RWPE2 (cell line): ENCODE data around the gene GALNT16.

Source experiments
- ATAC-seq: fragments of 200-7000 bp; cut with Tn5 transposase; 3 replicates; pipeline ENCODE4 v1.9.1; 2021; ENCODE audit warnings: low read depth
- DNase-seq: peaks from one replicate; pipeline ENCODE4 v3.0.0-alpha.2; 2020; ENCODE audit warnings: low spot score
- H3K27ac ChIP-seq: fragments of 450-650 bp; 2 replicates; pipeline ENCODE4 v1.5.1; 2017; ENCODE audit warnings: mild to moderate bottlenecking; ENCODE audit not compliant: poor library complexity, severe bottlenecking
- H3K27me3 ChIP-seq: fragments of 250-450 bp; sonication (Bioruptor Pico); 2 replicates; pipeline ENCODE4 v1.5.1; 2021; ENCODE audit warnings: mild to moderate bottlenecking, moderate library complexity; ENCODE audit not compliant: insufficient read depth, poor library complexity, severe bottlenecking
- H3K36me3 ChIP-seq: fragments of 250-450 bp; sonication (Bioruptor Pico); 2 replicates; pipeline ENCODE4 v1.5.1; 2020; ENCODE audit warnings: low read depth, mild to moderate bottlenecking, moderate library complexity
- H3K4me1 ChIP-seq: fragments of 250-450 bp; sonication (Bioruptor Pico); 2 replicates; pipeline ENCODE4 v1.5.1; 2021; ENCODE audit warnings: mild to moderate bottlenecking, moderate library complexity; ENCODE audit not compliant: insufficient read depth, poor library complexity, severe bottlenecking
- H3K4me3 ChIP-seq: fragments of 250-450 bp; sonication (Bioruptor Pico); 2 replicates; pipeline ENCODE4 v1.5.1; 2021; ENCODE audit warnings: mild to moderate bottlenecking, moderate library complexity; ENCODE audit not compliant: severe bottlenecking
- H3K9me3 ChIP-seq: fragments of 250-450 bp; sonication (Bioruptor Pico); 2 replicates; pipeline ENCODE4 v1.5.1; 2021; ENCODE audit warnings: mild to moderate bottlenecking, moderate library complexity; ENCODE audit not compliant: severe bottlenecking
- TF ChIP-seq, protein P1 (sequence below): fragments of 450-650 bp; IDR thresholded peaks from one replicate; pipeline ENCODE4 v1.5.1; 2017; ENCODE audit warnings: mild to moderate bottlenecking, moderate library complexity; ENCODE audit not compliant: poor library complexity, severe bottlenecking

GALNT16 gene

DNA sequence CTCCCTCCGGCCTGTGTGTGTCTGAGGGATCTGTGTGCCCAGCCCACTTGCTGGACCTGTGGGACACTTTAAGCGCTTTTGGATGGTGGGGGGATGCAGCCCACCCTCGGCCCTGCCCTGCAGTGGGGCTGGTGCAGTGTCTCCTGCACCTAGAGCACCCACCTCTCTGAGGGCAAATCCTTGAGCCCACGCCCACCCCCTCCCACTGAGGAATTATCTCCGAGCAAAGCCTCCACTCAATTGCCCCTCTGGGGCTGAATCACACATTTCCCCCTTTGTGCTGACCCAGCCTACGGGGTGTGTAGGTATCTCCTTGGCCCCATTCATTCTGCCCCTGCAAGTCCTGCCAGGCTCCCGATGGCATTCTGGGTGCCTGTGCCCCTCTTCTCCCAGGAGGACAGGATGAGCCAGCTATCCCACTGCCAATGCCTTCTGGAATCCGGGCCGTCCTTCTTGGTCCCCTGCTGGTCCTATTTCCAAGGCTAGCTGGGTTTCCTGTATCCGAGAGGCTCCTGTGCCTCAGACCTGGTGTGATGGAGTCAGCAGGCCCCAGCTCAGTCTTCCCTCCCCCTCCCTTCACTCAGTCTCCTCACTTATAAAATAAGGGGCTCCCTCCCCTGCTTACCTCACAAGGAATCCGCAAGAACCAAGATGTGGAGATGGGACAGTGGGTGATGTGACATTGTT is 89.3 kb downstream of the GALNT16 start:
- H3K27me3 ChIP-seq = no peaks in the 10 kb centered on the region
- TF ChIP-seq, protein P1, sequence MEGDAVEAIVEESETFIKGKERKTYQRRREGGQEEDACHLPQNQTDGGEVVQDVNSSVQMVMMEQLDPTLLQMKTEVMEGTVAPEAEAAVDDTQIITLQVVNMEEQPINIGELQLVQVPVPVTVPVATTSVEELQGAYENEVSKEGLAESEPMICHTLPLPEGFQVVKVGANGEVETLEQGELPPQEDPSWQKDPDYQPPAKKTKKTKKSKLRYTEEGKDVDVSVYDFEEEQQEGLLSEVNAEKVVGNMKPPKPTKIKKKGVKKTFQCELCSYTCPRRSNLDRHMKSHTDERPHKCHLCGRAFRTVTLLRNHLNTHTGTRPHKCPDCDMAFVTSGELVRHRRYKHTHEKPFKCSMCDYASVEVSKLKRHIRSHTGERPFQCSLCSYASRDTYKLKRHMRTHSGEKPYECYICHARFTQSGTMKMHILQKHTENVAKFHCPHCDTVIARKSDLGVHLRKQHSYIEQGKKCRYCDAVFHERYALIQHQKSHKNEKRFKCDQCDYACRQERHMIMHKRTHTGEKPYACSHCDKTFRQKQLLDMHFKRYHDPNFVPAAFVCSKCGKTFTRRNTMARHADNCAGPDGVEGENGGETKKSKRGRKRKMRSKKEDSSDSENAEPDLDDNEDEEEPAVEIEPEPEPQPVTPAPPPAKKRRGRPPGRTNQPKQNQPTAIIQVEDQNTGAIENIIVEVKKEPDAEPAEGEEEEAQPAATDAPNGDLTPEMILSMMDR = no peak
- H3K36me3 ChIP-seq = no peaks in the 10 kb centered on the region
- H3K4me3 ChIP-seq = no peak overlapping the region
- ATAC-seq = no peak
- no peak for DNase-seq
- H3K9me3 ChIP-seq = no peaks in the 10 kb centered on the region
- H3K4me1 ChIP-seq = no peaks in the 10 kb centered on the region
- H3K27ac ChIP-seq = no peak overlapping the region

DNA sequence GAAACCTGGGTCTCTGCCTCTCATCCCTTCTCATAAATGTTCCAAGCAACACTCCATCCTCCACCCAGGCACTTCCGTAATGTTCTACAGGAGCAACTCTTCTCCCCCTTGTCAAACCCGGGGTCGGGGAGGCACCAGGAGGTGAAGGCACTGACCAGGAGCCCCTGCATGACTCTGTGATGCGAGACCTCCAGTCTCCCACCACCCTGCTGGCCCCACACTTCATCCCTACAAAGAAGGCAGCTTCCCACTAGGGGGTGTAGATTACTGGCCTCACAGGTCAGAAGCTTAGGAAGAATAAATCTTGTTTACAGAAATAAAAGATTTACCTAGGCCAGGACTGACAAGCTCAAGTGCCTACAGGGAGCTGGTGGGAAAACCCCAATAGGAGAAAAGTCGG is 90.9 kb downstream of the GALNT16 start:
- Histone ChIP-seq H3K36me3 (no peaks in the 10 kb centered on the region), H3K4me1 (no peaks in the 10 kb centered on the region), H3K27ac (no peak overlapping the region), H3K27me3 (no peaks in the 10 kb centered on the region), H3K4me3 (no peak overlapping the region), H3K9me3 (no peaks in the 10 kb centered on the region)
- TF ChIP-seq, protein P1 = no peak
- no peak for ATAC-seq
- no peak for DNase-seq

DNA sequence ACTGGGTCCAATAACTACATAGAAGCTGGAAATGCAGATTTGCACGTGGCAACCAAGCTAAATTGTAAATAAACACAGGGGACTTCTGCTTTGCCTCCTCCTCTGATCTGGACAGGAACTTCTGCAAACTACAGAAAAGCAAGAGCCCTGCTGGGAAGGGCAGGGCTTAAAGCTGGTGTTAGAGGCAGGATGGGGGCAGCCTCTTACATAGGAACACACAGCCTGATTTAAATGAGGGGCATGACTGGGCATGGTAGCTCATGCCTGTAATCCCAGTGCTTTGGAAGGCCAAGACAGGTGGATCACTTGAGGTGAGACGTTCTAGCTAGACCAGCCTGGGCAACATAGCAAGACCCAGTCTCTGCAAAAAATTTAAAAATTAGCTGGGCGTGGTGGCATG is 91.4 kb downstream of the GALNT16 start:
- no peak overlapping the region for H3K4me3 ChIP-seq
- ATAC-seq (no peak), DNase-seq (no peak)
- no peak overlapping the region for H3K27ac ChIP-seq
- no peaks in the 10 kb centered on the region for H3K27me3 ChIP-seq
- H3K9me3 ChIP-seq = no peaks in the 10 kb centered on the region
- H3K4me1 ChIP-seq = no peaks in the 10 kb centered on the region
- no peaks in the 10 kb centered on the region for H3K36me3 ChIP-seq
- TF ChIP-seq, protein P1 = no peak

DNA sequence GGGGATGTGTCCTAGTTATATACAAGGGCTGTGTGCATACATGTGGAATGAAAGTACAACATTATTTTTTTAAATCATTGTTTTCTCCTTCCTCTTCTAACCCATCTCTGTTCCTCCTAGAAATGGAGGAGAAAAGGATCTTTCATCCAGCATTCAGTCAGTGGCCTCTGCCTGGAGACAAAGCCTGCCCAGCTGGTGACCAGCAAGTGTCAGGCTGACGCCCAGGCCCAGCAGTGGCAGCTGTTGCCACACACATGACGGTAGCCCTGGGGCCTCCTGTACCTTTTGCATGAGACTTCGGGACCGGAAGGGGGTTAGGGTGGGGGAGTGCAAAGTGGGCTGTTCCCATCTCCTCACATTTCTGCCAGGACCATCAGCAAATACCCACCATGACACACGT is 92.0 kb downstream of the GALNT16 start:
- H3K4me3 ChIP-seq = no peak overlapping the region
- DNase-seq = no peak
- H3K4me1 ChIP-seq = no peaks in the 10 kb centered on the region
- TF ChIP-seq, protein P1 = no peak
- no peaks in the 10 kb centered on the region for H3K36me3 ChIP-seq
- no peaks in the 10 kb centered on the region for H3K27me3 ChIP-seq
- ATAC-seq = no peak
- no peak overlapping the region for H3K27ac ChIP-seq
- H3K9me3 ChIP-seq = no peaks in the 10 kb centered on the region

DNA sequence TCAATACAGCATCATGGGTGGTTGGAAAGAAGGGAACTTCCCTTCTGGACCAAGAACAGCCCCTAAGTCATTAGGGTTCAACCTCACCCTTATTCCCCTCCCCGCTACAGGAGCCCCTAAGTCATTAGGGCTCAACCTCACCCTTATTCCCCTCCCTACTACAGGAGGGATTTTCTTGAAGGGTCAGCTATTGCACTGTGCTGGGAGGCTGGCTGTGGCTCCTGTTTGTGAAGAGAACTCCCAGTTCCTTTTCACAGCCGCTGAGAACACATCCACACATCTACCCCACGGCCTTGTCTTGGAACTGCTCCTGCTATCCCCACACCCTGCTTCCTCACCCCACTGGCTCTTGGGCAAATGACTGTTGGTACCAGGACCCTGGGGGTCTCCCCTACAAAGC is 93.2 kb downstream of the GALNT16 start:
- Histone ChIP-seq H3K36me3 (no peaks in the 10 kb centered on the region), H3K27me3 (no peaks in the 10 kb centered on the region), H3K27ac (no peak overlapping the region), H3K4me3 (no peak overlapping the region), H3K9me3 (no peaks in the 10 kb centered on the region), H3K4me1 (no peaks in the 10 kb centered on the region)
- TF ChIP-seq, protein P1 = no peak
- no peak for ATAC-seq
- no peak for DNase-seq
